Esophagus squamous epithelium (tissue), 4 donors: ENCODE measurements around the gene STRIP2.
"Not testable (repeated sequence)": the region's sequence is repeated elsewhere in the genome, so short reads cannot be mapped to it uniquely, and the experiment has no call there.

Source experiments
- CTCF ChIP-seq, 6 experiments: fragments of 450-650 bp in 4 of 6; fragments of 200-600 bp in 2 of 6; sonication (generic) in 2 of 6; IDR thresholded peaks; one replicate each; pipeline ENCODE4 v1.5.1; 2016 to 2019; ENCODE audit warnings: antibody characterized with exemption in 6 of 6, mild to moderate bottlenecking in 4 of 6, moderate library complexity in 4 of 6
- POLR2A ChIP-seq, 4 donors: fragments of 450-650 bp; IDR thresholded peaks; one replicate each; pipeline ENCODE4 v1.6.1; 2017; ENCODE audit warnings: antibody characterized with exemption in 4 of 4, mild to moderate bottlenecking in 4 of 4, moderate library complexity in 3 of 4

- TF ChIP-seq CTCF, POLR2A (IDR thresholded peaks at IDR 0.05): not testable (repeated sequence)
Measured at GRCh38 chr7:129447445-129447844, 13.2 kb downstream of the STRIP2 start.
